Stimulated activated CD4-positive, alpha-beta T cell treated with anti-CD3 and anti-CD28 coated beads, Interleukin-4, amount 100 ng/mL, for 1 hour (primary cell): ENCODE data around the gene CARD10.
"Not testable (repeated sequence)": the region's sequence is repeated elsewhere in the genome, so short reads cannot be mapped to it uniquely, and the experiment has no call there.

Experiments used
- DNase-seq: peaks from one replicate; pipeline ENCODE4 v3.0.0-alpha.2; 2020

The CARD10 gene

DNA sequence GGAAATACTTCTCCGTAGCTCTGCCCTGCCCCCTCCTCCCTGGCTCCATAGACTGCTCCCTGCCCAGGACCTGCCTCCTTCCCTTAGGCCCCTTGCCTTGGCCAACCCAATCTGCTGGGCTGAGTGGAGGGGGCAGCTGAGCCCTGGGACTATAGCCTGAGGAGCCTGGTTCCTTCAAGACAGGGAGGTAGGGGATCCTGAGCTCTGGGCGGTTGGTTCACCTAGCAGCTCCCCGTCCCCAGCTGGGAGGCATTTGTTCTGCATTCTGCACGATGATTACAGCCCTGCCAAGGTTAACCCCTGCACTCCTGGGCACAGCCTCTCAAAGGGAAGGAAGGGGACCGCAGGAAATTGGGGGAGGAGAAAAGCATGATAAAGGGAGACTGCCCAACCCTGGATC, 37.5 kb upstream of the CARD10 start:
- DNase-seq: no peak

DNA sequence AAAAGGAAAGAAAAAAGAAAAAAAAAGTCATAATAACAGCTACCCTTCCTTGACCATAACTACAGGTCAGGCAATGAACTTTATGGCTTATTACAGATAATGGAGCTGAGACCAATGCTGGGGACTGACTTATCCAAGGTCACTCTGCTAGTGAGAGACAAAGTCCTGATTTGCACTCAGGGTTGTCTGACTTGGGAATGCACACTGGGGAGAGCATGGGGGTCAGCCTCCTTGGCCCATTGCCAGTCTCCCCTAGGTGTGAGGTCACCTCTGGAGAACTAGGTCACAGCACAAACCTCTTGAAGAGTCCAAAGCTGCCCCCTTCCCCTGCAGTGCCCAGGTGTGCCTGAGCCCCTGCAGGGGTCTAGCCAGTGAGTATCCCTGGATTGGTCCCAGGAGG, 35.8 kb upstream of the CARD10 start:
- no peak for DNase-seq

DNA sequence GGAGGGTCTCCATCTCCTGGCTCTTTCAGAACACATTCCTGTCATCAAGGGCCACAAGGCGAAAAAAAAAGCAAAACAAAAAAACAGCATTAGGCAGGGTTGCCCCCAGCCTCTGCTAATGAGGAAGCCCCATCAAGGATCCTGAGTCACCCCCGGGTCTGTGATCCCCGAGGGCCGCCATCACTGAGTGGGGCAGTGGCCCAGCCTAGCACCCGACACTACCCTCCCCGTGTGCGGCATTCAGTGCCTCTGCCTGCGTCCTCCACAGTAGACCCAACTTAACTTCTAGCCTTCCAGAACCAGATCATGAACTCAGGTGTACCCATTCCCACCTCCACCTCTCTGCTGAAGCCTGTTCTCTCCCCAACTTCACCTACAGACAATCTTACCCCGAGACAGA, 34.5 kb upstream of the CARD10 start:
- DNase-seq: no peak

DNA sequence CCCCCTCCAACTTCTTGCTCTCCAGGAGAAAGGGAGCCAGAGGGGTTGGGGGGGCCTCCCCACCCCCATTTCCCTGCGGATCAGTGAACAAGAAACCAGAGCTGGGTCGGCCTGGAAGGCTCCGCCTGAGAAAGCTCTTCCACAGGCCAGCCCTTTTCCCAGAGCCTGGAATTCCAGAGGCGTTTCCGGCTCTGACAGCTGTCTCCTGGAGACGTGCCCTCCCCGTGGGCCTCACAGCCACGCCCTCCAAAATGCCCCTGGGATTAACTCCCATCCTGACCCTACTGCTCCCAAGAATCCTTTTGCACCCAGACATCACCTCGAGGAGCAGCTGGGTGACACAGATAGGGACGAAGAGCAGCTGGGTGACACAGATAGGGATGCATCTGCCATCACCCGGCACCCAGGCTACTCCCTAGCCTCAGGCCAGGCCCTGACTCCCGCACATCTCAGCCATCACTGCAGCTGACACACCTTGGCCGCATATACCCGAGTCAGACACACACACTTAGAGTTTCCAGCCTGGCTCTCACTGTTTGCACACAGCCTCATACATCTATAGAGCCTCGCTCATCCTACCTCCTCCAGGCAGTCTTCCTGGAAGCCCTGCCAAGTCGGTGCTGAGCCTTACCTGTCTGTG, 33.4 kb upstream of the CARD10 start:
- DNase-seq: no peak

DNA sequence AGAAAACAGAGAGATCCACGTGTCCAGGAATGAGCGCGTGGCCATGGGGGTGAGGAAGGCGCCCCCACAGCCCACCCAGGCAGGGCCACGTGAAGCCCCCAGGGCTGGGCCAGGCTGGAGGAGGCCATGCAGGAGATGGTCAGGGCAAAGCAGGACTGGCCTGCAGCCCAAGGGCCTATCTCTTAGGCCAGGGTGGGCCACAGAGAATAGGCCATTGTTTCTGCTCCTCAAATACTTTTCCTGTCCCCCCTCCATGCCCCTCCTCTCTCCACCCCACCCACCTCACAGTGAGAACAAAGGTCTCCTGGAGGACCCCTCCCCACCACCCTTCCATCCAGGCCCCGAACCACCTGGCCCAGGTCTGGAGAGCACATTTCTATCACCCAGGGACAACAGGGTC, 32.8 kb upstream of the CARD10 start:
- no peak for DNase-seq

DNA sequence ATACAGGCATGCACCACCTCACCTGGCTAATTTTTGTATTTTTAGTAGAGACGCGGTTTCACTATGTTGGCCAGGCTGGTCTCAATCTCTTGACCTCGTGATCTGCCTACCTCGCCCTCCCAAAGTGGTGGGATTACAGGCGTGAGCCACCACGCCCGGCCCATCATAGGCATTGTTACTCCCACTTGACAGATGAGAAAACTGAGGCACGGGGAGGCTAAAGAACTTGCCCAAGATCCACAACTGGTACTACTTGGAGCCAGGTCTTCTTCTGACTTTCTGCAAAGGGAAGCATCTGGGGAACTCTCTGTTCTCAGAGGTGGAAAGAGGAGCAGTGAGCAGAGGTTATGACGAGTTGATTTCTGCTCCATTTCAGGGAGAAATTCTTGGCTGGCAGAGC, 31.7 kb upstream of the CARD10 start:
- not testable (repeated sequence) for DNase-seq

DNA sequence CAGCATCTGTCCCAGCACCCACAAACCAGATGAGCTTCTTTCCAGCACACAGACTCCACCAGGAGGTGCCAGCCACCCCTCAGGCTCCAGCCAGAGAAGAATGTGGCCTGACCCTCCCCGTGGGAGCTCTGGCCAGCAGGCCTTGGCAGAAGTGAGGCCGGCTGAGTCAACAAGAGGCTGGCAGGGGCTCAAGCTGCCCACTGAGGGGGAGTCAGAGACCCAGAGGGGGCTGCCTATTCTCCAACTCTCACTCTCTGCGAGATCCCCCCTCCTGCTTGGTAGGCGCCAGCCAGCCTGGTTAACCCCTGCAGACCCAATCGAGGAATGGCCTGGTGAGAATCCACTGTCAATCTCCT, 30.5 kb upstream of the CARD10 start:
- no peak for DNase-seq

DNA sequence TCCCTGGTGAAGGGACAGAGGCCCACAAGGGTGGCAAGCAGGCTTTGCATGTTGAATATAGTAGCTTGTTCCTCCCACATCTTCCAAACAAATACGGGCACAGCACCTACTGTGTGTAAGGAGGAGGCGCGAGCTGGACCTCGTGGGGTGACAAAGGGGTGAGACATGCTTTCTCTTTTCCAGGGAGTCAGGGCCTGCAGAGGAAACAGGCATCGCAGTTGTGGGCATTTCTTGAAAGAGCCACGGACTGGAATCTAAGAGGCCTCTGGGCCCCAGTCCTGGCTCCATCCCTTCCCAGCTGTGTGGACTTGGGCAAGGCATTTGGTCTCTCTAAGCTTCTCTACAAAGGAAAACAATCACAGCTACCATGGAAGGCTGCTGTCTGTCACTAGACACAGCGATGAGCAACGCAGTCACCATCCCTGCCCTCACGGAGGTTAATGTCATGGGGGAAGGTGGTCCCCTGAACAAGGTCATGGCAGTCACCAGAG, 28.1 kb upstream of the CARD10 start:
- no peak for DNase-seq

DNA sequence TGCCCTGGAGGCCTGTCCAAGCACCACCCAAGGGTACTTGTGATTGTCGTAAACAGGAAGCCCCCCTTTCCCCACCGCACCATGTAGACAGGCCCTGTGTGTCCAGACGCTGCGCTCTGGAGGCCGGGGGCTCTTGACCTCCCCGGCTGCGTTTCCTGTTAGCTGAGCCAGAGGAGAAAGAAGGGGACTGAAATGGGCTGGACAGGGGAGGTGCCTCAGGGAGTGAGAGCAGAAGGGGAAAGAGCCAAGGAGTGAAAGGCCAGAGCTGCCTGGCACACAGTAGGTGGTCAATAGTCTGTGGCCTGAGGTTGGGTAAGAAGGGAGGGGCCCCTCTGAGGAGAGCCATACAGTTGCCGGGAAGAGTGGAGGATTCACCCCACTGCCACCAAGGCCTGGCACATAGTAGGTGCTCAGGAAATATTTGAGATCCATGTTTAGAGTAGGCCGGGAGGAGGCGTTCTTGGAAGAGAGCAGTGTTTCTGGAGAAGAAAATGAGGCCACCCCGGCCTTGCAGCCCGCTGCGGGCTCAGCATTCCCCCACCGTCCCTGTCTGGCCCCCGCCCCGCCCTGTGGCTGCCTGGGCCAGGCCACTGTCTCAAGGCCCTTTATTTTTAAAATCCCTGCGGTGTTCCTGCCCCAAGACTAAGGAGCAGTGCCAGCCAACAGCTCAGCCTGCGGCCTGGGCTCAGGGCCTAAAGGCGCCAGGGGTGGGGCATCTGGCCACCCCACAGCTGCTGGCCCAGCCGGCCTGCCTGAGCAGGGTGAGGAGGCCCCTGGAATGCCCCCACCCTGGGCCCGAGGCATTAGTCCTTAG, 27.4 kb upstream of the CARD10 start:
- DNase-seq: no peak

DNA sequence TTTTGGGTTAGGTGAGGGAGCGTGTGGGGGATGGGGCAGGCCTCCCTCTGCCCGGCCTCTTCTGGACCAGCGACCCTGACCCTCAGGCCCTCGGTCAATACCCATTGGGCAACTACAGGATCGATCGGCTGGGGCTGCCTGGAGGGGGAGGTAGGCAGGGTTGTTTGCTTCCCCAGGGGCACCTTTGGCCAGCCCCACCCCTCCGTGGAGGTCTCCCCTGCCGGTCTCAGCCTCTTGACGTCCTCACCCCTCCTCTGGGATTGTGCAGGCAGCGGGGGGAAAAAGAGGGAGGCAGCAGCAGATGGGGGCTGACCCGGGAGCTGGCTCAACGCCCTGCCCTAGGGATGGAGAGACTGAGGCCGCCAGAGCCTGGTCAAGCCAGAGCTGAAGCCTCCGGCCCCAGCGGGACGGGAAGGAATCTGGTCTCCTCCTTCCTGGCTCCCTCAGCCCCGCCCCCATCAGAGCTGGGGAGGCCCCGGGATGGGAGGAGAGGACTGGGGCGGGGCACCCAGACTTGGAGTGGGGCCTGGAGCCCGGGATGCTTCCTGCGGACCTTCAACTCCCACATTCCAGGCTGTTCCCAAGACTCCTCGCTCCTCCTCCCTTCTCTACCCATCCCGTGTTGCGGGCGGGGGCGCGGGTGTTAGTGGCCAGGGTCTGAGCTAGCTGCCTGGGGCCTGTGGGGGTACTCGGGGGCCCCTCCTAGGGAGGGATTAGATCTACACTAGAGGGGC, 26.7 kb upstream of the CARD10 start:
- DNase-seq: no peak

DNA sequence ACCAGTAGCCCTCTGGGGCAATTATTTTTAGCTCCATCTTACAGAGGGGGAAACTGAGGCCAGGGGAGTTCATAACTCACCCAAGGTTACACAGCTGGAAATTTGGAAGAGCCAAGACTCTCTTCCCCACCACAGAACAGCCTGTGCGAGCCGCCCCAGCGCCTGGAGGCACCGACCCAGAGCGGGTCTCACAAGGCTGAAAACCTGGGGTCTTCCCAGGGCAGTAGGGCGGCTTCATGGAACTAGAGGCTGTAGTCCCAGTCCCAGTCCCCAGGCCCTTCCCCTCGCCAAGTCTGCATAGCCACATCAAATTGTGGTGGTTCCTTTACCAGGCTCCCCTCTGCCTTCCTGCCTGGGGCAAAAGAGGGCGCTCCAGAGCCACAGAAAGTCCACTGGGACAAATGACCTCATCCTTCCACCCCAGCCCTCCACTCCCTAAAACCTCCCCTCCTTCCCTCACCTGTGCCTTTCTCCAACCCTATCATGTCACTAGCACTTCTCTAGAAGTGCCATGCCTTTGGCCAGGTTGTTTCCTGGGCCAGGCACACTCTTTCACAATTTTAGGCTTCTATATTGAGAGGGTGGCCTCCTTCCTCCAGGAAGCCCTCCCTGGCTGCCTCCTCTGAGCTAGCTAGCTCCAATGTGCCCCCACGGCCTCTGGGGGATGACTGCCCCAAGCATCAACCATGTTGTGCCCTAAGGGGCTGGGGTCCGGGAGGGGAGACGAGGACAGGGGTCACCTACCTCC, 25.9 kb upstream of the CARD10 start:
- DNase-seq: peak; percentile 55

DNA sequence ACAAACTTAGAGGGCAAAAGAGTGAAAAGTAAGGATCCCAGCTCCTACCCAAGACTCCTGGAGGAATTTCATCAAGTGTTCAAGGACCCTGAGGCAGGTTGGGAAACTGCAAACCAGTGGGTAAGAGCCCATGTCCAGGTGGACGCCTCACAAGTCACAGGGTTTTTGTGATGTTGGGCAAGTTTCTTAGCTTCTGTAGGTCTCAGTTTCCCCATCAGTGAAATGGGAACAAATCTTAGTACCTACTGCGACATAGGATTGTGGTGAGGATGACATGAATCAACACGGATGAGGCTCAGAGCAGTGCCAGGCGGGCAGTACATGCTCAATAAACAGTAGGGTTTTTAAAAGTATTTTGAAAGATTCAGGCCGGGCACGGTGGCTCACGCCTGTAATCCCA, 23.7 kb upstream of the CARD10 start:
- DNase-seq: no peak

DNA sequence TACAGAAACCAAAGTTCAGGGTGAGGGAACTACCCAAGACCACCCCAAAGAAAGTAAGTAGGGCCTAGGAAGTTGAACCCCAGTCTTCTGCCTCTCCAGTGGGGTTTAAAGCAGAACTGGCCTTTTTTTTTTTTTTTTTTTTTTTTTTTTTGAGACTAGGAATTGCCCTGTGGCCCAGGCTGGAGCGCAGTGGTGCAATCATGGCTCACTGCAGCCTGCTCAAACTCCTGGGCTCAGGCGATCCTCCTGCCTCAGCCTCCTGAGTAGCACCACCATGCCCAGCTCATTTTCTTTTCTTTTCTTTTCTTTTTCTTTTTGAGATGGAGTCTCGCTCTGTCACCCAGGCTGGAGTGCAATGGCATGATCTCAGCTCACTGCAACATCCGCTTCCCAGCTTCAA, 23.2 kb upstream of the CARD10 start:
- DNase-seq: not testable (repeated sequence)

DNA sequence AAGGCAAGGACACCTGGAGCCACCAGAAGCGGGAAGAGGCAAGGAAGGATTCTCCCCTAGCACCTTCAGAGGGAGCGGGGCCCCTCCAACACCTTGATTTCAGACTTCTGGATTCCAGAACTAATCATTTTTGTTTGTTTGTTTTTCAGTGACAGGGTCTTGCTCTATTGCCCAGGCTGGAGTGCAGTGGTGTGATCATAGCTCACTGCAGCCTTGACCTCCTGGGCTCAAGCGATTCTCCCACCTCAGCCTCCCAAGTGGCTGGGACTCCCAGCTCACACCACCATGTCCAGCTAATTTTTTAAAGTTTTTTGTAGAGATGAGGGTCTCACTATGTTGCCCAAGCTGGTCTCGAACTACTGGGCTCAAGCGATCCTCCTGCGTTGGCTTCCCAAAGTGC, 20.6 kb upstream of the CARD10 start:
- DNase-seq: not testable (repeated sequence)

DNA sequence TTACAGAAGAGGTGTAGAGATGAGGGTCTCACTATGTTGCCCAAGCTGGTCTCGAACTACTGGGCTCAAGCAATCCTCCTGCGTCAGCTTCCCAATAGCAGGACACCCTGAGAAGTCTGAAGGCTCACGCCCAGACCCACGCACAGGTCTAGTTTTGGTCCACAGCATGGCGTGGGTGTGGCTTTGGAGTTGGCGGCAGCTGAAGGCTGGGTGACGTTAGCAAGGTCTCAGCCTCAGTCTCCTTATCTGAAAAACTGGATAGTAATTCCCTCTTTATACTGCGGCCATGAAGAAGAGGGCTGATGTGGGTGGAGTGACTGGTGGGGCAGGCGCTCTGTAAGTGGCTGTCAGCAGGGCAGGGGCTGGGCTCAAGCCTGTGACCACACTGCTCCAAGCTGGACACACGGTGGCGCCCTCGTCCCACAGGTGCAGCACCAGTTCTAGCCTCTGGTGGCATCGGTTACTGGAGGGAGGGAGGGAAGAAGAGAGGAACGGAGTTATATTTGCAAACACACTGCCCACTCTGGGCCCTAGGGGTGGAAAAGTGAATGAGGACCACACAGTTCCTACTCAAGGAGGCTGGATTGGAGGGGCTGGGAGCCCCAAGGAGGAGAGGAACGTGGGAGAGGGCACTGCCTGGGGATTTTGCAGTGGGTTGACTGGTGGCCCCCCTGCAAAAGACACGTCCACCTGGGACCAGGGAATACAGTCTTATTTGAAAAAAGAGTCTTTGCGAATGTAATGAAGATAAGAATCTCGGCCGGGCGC, 19.6 kb upstream of the CARD10 start:
- peak; percentile 92 for DNase-seq

DNA sequence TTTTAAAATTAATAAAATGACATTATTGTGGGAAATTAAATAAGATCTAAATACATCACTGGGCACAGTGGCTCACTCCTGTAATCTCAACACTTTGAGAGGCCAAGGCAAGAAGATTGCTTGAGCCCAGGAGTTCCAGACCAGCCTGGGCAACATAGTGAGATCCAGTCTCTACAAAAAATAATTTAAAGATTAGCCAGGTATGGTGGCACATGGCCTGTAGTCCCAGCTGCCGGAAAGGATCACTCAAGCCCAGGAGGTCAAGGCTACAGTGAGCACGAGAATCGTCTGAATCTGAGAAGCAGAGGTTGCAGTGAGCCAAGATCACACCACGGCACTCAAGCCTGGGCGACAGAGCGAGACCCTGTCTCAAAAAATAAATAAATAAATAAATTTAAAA, 15.9 kb upstream of the CARD10 start:
- no peak for DNase-seq

DNA sequence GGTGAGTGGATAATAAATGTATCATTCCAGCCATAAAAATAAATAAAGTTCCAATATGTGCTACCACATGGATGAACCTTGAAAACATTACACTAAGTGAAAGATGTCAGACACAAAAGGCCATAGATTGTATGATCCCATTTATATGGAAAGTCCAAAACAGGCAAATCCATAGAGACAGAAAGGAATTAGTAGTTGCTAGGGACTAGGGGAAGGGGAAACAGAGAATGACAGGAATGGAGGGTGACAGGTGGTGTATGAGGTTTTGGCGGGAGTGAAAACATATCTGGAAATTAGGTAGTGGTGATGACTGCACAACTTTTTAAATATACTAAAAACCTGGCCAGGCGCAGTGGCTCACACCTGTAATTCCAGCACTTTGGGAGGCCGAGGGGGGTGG, 15.2 kb upstream of the CARD10 start:
- no peak for DNase-seq

DNA sequence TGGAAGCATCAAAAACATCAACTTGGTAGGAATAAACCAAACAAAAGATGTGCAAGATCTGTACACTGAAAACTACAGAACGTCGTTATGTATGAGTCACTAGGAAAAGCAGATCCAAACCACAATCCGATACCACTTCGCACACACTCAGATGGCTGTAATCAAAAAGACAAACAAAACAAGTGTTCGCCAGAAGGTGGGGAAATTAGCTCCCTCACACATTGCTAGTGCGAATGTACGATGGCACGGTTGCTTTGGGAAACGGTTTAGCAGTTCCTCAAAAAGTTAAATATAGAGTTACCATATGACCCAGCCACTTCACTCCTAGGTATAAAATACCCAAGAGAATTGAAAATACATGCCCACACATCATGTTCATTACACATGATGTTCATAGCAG, 14.8 kb upstream of the CARD10 start:
- DNase-seq: no peak

DNA sequence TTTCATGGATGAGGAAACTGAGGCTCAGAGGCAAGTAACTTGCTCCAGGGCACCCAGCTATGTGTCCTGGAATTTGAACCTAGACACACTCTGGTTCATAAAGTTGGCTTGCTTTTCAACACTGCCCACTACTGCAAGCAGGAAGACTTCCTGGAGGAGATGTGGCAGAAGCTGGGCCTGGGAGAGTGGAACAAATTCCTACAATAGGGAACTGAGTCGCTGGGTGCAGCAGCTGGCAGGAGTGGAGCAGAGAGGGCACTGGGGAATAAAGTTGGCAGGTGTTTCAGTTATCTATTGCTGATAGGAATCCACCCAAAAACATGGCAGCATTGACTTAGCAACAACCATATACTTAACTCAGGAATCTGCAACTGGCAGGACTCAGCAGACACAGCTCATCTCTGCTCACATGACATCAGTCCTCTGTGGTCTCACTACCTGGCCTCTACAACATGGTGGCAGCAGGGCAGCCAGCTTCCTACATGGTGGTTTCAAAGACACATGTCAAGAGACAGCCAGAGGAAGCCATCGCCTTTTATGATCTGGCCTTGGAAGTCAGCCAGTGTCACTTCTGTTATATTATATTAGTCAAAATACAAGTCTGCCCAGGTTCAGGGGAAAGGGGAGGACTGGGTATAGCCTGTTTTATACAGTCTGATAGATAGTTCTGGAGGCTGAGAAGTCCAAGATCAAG, 10.6 kb upstream of the CARD10 start:
- DNase-seq: no peak

DNA sequence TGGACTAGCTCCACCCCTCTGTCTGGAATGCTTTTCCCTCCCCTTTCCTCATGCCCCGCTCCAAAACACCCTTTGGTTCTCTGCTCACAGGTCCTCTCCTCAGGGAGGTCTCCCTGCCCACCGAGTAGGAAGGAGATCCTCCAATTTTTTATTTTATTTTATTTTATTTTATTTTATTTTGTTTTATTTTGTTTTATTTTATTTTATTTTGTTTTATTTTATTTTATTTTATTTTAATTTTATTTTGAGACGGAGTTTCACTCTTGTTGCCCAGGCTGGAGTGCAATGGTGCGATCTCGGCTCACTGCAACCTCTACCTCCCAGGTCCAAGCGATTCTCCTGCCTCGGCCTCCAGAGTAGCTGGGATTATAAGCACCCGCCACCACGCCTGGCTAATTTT, 8.7 kb upstream of the CARD10 start:
- DNase-seq: not testable (repeated sequence)

DNA sequence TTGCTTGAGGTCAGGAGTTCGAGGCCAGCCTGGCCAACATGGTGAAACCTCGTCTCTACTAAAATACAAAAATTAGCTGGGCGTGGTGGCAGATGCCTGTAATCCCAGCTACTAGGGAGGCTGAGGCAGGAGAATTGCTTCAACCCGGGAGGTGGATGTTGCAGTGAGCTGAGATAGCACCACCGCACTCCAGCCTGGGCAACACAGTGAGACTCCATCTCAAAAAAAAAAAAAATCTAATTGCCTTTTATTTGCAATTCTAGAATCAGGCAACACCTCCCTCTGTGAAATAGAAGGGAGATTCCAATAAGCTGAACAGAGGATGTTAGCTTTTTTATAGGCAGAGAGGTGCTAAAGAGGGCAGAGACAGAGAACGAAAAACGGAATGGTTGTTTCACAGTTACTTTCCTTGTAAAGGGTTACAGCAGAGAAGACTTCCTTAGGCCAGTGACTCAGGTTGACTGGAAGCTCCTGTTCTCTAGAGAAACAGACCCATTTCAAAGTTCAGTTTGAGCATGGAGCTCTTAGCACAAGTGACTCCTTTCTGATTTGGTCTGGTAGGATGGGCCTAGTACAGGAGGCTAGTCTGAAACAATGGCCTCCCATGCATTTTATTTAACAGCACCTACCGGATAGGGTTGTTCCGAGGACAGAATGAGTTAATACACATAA, 8.0 kb upstream of the CARD10 start:
- DNase-seq: not testable (repeated sequence)
